ENCODE data around the gene GOLGA7B.

GOLGA7B gene

GRCh38 chr10:97913614-97914013 is 64.0 kb downstream of the GOLGA7B start:
- no peak for FAIRE-seq
- TF ChIP-seq CTCF (IDR thresholded peaks at IDR 0.05; ENCODE audit: insufficient read depth, missing control alignments) = no peak

GRCh38 chr10:97914171-97914836 is 64.7 kb downstream of the GOLGA7B start:
- FAIRE-seq = no peak
- TF ChIP-seq CTCF (IDR thresholded peaks at IDR 0.05; ENCODE audit: insufficient read depth, missing control alignments) = no peak
- no peak for DNase-seq (ENCODE audit: insufficient read length, low spot score)

More at GRCh38 chr10:97913614-97914013, 64.0 kb downstream of the GOLGA7B start:
- no peak for DNase-seq (ENCODE audit: insufficient read length, low spot score)

- TF ChIP-seq CTCF (IDR thresholded peaks at IDR 0.05; ENCODE audit: insufficient read depth, missing control alignments) = peak; percentile 87
- DNase-seq (ENCODE audit: insufficient read length, low spot score) (peak; percentile 67), FAIRE-seq (no peak)
These were observed 65.2 kb downstream of the GOLGA7B start for GRCh38 chr10:97914837-97915211.

GRCh38 chr10:97915346-97916131 is 65.9 kb downstream of the GOLGA7B start:
- DNase-seq (ENCODE audit: insufficient read length, low spot score) (no peak), FAIRE-seq (no peak)
- TF ChIP-seq CTCF (IDR thresholded peaks at IDR 0.05; ENCODE audit: insufficient read depth, missing control alignments) = no peak

GRCh38 chr10:97916586-97916985 is 66.9 kb downstream of the GOLGA7B start:
- DNase-seq (ENCODE audit: insufficient read length, low spot score) (no peak), FAIRE-seq (no peak)
- no peak for TF ChIP-seq CTCF (IDR thresholded peaks at IDR 0.05; ENCODE audit: insufficient read depth, missing control alignments)

GRCh38 chr10:97919012-97919411 is 69.4 kb downstream of the GOLGA7B start:
- FAIRE-seq (no peak), DNase-seq (ENCODE audit: insufficient read length, low spot score) (no peak)
- TF ChIP-seq CTCF (IDR thresholded peaks at IDR 0.05; ENCODE audit: insufficient read depth, missing control alignments) = no peak

- DNase-seq (ENCODE audit: insufficient read length, low spot score) (no peak), FAIRE-seq (no peak)
- no peak for TF ChIP-seq CTCF (IDR thresholded peaks at IDR 0.05; ENCODE audit: insufficient read depth, missing control alignments)
These were observed 71.2 kb downstream of the GOLGA7B start for GRCh38 chr10:97920865-97921264.

Measured in D721Med (cell line).